HG03103 (cell line): ENCODE results near the gene KIF4A.
"Not testable (repeated sequence)": the region's sequence is repeated elsewhere in the genome, so short reads cannot be mapped to it uniquely, and the experiment has no call there.

Source experiments
- ATAC-seq: cut with Tn5 transposase; IDR thresholded peaks from one replicate; pipeline ENCODE4 v1.9.1; 2021; ENCODE audit warnings: low read depth; ENCODE audit not compliant: unreplicated experiment

Gene KIF4A, protein sequence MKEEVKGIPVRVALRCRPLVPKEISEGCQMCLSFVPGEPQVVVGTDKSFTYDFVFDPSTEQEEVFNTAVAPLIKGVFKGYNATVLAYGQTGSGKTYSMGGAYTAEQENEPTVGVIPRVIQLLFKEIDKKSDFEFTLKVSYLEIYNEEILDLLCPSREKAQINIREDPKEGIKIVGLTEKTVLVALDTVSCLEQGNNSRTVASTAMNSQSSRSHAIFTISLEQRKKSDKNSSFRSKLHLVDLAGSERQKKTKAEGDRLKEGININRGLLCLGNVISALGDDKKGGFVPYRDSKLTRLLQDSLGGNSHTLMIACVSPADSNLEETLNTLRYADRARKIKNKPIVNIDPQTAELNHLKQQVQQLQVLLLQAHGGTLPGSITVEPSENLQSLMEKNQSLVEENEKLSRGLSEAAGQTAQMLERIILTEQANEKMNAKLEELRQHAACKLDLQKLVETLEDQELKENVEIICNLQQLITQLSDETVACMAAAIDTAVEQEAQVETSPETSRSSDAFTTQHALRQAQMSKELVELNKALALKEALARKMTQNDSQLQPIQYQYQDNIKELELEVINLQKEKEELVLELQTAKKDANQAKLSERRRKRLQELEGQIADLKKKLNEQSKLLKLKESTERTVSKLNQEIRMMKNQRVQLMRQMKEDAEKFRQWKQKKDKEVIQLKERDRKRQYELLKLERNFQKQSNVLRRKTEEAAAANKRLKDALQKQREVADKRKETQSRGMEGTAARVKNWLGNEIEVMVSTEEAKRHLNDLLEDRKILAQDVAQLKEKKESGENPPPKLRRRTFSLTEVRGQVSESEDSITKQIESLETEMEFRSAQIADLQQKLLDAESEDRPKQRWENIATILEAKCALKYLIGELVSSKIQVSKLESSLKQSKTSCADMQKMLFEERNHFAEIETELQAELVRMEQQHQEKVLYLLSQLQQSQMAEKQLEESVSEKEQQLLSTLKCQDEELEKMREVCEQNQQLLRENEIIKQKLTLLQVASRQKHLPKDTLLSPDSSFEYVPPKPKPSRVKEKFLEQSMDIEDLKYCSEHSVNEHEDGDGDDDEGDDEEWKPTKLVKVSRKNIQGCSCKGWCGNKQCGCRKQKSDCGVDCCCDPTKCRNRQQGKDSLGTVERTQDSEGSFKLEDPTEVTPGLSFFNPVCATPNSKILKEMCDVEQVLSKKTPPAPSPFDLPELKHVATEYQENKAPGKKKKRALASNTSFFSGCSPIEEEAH

DNA sequence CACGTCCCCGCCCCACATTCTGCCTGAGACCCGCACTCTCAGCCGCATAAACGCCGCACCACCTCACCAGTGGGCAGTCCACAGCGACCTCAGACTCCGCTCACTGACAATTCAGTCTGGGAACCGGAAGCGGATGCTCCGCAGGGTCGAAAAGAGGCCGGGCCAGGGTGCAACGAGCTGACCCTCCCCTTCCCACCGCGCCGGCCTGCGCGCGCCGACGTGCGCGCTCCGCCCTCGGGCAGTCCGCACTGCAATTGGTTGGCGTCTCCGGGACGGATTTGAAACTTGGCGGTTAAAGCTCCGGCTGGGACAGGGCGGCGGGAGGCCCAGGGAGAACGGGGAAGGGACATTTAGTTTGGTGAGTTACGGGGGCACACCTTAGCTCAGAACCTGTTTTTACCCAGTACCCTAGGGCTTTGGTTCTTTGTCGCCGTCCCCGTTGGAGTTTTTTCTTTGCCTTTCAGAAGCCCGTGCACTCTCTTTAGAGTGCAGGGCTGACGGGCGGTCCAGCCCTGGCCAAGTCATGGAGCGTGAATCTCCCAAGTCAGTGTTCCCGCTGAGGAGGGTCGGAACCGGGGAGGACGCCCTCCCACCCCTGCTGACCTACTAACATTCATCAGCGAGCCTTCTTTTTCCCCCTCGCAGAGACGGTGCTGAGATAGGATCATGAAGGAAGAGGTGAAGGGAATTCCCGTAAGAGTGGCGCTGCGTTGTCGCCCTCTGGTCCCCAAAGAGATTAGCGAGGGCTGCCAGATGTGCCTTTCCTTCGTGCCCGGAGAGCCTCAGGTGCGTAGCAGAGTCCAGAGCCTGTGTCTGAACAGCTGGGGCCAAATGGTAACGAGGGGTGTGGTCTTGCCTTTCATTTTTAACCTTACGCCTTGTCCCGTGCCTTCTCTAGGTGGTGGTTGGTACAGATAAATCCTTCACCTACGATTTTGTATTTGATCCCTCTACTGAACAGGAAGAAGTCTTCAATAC is at the start of gene KIF4A, which contains the start of gene PDZD11:
Gene KIF4A, plus strand, starts transcription at position 312 of the 978 bp plus-strand sequence. Its CDS starts 355 bp downstream, at position 667.
Gene PDZD11, minus strand, starts transcription at position 135 of the 978 bp plus-strand sequence. CDS start 586 bp downstream, outside the sequence.
- ATAC-seq = peak; percentile 93

DNA sequence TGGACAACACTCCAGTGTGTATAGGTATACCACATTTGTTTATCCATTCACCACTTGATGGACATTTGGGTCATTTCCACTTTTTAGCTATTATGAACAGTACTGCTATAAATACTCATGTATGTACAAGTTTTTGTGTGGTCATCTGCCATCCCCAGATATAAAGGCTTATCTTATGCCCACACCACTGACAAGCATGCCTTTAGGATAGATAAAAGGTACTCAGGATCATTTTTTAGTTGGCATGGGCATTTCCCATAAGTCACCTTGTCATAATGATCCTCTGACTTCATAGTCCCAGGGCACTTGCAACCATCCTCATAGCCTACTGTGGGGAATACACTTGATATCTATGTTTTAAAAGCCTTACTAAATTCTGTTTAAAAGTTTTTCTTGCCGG is 49.2 kb upstream of the KIF4A start:
- no peak for ATAC-seq

DNA sequence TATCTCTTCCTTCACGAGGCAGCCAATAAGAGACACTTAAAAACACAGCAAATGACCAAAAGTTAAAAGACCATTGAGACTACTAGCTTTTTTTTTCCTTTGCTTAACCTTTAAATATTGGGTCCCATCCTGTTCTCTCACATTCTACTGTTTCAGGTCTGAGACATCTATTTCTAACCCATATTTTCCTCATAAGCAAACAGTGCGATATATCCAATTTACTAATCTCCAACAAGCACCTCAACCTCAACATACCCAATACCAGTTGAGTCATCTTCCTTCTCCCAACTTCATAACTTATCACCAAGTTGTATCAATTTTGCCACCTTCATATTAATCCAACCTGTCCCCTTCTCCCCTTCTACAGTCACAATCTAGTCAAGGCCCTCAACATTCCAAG is 48.4 kb upstream of the KIF4A start:
- ATAC-seq = no peak

DNA sequence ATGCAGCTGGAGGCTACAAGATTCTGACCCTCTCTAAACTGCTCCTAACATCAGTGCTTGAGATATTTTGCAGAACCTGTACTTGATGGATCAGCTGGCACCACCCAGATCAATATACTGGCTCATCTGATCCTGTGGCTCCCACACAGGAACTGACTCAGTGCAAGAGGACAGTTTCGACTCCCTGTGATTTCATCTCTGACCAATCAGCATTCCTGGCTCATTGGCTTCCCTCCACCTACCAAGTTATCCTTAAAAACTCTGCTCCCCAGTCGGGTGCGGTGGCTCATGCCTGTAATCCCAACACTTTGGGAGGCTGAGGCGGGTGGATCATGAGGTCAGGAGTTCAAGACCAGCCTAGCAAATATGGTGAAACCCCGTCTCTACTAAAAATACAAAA is 46.3 kb upstream of the KIF4A start:
- not testable (repeated sequence) for ATAC-seq

DNA sequence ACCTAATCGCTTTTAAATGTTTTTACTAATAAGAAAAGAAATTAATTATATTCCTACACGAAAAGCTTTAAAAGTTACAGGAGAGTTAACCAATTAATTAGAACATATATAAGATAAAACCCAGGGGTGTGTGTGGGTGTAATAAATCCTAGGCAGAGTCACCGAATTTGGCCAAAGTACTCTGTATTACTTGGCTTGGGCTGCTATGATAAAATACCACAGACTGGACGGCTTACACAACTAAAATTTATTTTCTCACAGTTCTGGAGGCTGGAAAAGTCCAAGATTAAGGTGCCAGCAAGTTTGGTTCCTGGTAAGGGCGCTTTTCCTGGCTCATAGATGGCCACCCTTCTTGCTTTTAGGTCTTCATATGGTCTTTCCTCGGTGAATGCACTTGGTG is 45.0 kb upstream of the KIF4A start:
- ATAC-seq = no peak

DNA sequence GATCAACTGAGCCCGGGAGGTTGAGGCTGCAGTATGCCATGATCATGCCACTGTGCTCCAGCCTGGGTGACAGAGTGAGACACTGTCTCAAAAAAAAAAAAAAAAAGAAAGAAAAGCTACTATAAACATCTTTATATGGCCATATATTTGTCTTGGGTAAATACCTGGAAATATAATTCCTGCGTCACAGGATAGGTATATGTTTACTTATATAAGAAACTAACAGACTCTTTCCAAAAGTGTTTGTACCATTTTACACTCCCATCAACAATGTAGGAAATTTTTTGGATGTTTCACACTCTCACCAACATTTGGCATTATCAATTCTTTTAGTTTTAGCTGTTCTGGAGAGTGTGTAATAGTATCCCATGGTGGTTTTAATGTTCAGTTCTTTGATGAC is 42.7 kb upstream of the KIF4A start:
- ATAC-seq = no peak

DNA sequence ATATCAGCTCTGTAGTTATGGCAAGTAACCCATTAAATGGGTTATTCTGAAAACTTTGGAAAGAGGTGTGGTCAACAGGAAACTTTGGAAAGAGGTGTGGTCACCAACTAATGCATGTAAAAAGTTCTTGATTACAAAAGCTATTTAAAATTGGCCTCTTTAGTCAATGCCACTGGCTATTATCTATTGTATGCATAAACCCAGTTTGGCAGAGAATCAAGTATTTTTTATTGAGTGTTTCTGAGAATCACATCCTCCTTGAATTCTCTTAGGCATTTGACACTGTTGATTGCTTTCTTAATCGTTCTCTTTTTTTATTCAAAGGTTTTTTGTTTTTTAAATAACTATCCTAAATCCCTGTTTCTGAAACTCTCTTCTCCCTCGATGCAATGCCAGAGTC is 37.4 kb upstream of the KIF4A start:
- no peak for ATAC-seq

DNA sequence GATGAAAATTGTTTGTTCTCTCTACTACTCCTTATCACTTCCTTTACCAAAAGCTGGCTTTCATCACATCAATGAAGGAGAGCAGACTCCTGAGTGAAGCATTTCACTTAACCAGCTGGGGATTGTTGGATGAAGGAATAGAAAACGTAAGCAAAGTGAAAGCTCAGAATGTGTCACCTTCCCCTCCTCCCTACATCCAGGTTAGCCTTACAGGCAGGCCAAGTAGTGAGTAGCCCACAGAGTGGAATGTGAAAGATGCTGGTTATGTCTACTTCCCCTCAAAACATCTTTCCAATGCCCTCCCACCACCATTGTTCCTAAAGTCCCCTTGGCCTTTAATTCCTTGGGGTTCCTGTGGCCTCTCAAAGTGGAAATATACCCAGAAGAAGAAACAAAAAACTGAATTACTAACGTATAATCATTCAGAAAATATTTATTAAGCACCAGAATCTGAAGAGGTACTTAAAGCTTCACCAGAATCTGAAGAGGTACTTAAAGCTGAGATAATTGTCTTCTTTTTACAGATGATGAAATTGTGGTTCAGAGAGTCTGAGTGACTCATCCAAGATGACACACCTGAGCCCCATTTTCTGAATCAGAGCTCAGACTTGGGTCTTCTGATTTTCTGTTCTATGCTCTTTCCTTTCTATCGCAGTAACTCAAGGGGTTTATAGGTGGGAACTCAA is 36.4 kb upstream of the KIF4A start:
- ATAC-seq = no peak

DNA sequence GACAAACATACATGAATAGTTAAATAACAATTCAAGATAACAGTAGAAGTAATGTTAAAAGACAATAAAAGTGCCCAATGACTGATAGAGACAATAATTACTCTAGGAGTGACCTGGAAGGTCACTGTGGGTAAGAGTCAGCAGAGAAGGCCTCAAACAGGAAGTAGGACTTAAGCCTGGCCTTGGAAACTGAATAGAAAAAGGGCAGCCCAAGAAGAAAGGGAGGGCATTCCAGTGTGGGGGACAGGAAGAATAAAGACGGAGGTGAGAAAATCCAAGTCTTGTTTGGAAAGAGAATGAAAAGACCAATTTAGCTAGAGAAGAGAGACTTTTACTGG is 35.9 kb upstream of the KIF4A start:
- no peak for ATAC-seq

DNA sequence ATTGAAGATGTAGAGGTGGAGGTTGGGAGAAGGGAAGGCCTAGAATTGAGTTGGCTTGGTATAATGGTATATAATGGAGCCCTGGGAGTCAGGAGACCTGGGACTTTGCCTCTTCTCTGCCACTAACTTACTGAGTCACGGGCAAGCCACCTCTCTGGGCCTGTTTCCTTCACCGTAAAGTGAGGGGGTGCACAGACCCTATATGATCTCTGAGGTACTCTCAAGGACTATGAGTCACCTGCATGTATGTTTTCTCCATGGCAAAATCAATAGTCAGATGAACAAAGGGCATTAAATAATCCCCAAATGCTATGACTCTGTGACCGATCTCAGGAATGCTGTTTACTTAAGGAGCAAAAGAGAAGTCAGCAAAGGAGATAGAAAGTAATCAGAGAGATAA is 35.0 kb upstream of the KIF4A start:
- ATAC-seq = no peak

DNA sequence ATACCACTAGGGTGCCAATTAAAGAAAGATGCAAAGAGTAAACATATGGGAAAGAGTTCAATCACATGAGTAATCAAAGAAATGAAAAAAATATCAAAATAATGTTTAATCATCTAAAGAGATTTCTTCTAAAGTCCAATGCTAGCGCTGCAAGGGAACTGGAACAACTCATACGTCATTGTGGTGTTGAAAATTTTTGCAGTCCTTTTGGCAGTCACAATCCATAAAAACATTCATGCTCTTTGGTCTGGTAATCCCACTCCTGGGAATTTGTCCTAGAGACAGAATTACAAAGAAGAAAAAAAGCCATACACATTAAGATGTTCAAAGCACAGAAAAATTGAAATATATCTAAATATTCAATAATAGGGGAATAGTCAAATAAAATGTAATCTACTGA is 34.5 kb upstream of the KIF4A start:
- no peak for ATAC-seq

DNA sequence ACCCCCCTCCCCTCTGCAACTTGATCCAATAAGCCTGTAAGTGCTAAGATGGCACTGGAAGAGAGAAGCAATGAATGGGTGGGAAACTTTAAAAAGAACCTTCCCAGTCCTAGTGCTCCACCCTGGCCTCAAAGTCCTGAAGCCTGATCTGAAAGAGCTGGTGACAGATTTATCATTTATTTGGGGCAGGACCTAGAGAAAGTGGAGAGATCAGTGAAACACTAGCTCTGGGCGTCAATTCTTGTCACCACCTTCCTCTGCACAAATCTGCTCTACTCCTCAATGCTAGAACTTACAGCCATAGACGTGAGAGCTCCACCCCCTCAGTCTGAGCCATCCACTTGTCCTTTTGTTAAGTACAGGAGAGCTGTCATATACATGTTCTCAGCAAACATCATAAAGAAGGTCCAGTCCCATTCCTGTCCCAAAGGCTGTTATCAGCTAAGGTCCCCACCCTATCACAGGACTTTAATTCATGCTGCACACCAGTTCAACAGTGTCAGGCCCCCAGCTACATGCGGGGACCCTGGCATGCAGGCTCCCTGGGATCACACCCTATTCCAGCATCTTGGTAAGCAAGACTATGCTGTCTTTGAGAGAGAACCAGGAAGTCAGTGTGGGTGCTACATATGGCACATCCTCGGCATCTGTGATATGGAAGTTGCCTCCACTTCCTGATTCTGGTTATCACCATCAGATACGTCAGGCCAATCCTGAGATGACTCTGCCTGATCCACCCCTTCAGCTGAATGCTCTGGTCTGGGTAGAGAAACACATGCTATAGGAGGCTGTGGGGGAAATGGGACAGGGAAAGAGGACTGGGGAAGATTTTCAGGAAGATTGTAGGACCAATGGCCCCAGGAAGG is 32.2 kb upstream of the KIF4A start:
- ATAC-seq = no peak

DNA sequence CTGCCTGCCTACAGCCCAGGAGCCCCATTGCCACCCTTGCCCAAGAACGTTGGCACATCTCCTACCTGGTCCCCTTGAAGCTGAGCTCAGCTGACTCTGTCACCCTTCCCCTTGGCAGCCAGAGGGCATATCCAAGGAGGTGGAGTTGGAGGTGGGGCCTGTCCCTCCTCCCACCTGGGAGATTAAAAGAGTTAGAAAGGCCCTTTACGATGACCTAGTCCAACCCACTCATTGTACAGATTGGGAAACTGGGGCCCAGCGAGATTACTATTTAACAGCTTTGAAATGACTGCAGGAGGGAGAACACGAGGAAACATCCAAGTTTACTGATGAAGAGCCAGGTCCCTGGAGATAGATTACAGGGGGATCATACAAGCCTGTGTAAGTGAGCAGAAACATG is 29.8 kb upstream of the KIF4A start, which contains the start of gene P2RY4:
Gene P2RY4, minus strand, starts transcription at position 101 of the 400 bp plus-strand sequence. CDS start 580 bp downstream, outside the sequence.
- ATAC-seq = no peak

DNA sequence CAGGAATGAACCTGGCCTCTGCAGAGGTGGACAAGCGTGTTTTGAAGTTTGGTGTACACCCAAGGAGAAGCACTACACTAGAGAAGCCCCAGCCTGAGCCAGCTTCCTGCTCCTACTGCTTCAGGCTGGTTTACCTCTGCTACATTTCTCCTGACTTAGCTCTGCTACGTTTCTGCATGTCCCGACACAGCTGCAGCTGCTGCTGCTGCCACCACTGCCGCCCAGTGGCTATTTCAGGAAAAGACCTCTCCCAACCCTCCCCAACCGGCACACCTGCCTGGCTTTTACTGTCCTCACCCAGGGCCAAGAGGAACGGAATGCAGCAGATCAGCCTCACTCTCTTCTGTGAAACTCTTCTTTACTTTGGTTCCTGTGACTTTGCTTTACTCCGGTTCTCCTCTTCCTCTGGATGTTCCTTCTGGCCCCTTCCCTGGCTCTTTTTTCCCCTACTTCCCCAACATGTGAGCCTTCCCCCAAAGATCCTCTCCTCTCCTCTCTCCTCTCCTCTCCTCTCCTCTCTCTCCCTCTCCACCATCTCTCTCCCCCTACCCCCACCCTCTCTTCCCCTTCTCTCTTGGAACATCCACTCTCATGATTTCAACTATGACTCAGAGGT is 26.8 kb upstream of the KIF4A start:
- ATAC-seq = no peak

DNA sequence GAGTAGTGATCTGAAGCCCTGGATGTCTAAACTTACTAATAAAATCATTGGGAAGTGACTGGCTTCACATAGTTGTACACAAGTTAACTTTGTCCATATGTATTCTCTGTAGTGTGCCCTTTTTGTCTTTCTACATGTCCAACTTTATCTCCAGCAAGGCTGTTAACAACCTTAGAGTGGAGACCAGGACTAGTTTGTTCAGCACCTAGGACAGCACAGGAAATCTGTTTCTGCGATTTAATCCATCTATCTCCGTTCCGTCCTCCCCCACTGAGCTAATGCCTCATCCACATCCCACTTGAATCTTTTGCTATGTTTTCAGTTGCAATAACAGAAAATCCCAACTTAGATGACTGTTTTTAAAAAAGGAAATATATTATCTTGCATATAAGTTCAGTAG is 25.1 kb upstream of the KIF4A start:
- no peak for ATAC-seq

DNA sequence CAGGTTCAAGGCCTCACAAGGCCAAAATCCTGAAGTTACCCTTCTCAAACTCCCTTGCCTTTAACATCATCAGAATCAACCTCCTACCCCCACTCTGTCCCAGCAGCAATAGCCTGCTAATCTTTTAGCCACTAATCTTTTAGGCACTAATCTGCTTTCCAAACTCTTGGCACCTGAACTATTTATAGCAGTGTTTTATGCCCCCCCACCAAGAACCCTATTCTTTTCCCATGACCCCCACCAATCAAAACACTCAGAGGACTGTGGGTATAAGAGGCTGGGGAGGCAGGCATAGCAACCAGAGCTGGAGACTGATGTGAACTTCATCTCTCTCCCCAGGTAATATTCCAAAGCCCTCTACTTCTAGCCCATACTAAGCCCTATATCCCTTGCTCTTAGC is 21.9 kb upstream of the KIF4A start, which contains the start of gene ARR3:
Gene ARR3, plus strand, starts transcription at position 301 of the 400 bp plus-strand sequence. CDS start 1,052 bp downstream, outside the sequence.
- ATAC-seq = no peak

DNA sequence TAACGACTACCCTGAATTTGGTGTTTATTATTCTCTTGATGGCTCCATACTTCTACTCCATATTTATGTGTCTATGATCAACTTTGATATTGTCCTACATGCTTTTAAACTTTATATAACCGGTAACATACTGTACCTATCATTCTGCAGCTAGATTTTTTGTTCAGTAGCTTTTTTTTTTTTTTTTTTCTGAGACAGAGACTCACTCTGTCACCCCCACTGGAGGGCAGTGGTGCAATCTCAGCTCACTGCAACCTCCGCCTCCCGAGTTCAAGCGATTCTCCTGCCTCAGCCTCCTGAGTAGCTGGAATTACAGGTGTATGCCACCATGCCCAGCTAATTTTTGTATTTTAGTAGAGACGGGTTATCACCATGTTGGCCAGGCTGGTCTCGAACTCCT is 15.9 kb upstream of the KIF4A start:
- ATAC-seq = not testable (repeated sequence)

DNA sequence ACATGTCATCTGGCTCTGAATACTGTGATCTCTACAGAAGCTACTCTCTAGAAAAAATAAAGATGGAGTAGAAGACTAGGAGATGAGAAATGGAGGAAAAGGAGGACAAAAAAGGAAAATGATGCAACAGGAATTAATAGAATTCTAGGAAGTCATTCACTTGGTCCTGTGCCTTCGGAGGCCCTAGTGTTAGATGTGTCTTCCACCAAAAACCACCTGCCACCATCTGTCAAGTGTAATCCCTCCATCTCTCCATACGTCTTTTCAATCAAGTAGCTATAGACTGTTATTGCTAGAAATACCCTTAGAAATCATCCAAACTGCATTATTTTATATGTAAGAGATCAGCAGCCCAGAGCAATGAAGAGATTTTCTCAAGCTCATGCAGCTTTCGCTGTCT is 10.8 kb upstream of the KIF4A start:
- no peak for ATAC-seq
